GM13977 (cell line): ENCODE data around the gene OXGR1.
"Not testable (repeated sequence)": the region's sequence is repeated elsewhere in the genome, so short reads cannot be mapped to it uniquely, and the experiment has no call there.

Source experiments
- DNase-seq: peaks from one replicate; pipeline ENCODE4 v3.0.0; 2012; ENCODE audit warnings: low spot score
- in situ Hi-C: fragments of 300-500 bp; cut with MboI; formaldehyde crosslinking; loops from one replicate; pipeline ENCODE4 v1.12.0; 2022; ENCODE audit warnings: low sequenced_read_pairs, low pct_unique_long_range_greater_than_20kb, mixed read lengths, inconsistent platforms; ENCODE audit not compliant: unreplicated experiment
- TF ChIP-seq, protein P1 (sequence below): IDR thresholded peaks from 2 replicates; pipeline ENCODE4 v1.5.1; 2012; ENCODE audit warnings: mild to moderate bottlenecking, control low read depth; ENCODE audit not compliant: insufficient read depth; ENCODE audit errors: extremely low read depth, missing control alignments

OXGR1 gene

DNA sequence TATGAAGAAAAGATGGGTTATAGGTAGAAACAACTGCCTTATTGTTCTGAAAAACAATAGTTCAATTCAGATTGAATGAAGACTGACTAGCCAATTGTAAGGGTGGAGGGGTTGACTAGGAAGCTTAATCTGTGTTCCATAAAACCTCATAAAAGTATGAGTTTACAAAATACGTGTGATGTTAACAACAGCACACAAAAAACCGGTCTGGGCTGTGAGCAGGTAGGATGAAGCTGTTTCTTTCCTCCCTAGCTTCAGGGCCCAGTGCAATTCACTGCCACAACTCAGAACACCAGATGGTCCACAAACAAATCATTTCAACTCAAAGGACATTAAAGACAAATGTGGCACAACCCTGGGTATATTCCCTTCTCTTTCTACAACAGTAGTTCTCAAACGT, 3.2 kb downstream of the OXGR1 start:
- in situ Hi-C loops, result no loop called here

DNA sequence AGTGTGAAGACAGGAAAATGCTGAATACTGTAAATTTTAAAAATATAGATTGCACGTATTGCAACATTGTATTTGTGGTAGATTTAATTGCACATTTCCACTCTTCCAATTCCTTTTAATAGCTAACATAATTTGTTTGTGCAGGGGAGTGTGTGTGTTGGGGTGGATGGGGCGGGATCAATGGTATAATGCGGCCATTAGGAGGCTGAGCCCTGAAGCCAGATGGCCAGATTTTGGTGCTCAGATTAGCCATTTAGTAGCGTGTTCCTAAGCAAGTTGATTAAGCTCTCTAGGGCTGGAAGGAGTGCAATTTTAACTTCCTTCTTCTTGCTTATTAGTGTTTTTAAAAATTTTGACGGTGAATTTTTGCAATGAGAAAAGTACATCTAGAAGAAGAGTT, 5.8 kb downstream of the OXGR1 start:
- in situ Hi-C loops, result no loop called here
- TF ChIP-seq, protein P1, sequence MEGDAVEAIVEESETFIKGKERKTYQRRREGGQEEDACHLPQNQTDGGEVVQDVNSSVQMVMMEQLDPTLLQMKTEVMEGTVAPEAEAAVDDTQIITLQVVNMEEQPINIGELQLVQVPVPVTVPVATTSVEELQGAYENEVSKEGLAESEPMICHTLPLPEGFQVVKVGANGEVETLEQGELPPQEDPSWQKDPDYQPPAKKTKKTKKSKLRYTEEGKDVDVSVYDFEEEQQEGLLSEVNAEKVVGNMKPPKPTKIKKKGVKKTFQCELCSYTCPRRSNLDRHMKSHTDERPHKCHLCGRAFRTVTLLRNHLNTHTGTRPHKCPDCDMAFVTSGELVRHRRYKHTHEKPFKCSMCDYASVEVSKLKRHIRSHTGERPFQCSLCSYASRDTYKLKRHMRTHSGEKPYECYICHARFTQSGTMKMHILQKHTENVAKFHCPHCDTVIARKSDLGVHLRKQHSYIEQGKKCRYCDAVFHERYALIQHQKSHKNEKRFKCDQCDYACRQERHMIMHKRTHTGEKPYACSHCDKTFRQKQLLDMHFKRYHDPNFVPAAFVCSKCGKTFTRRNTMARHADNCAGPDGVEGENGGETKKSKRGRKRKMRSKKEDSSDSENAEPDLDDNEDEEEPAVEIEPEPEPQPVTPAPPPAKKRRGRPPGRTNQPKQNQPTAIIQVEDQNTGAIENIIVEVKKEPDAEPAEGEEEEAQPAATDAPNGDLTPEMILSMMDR, result no peak
- DNase-seq, result no peak

More for the DNA sequence above, 3.2 kb downstream of the OXGR1 start:
- DNase-seq, result no peak
- TF ChIP-seq, protein P1, result no peak

DNA sequence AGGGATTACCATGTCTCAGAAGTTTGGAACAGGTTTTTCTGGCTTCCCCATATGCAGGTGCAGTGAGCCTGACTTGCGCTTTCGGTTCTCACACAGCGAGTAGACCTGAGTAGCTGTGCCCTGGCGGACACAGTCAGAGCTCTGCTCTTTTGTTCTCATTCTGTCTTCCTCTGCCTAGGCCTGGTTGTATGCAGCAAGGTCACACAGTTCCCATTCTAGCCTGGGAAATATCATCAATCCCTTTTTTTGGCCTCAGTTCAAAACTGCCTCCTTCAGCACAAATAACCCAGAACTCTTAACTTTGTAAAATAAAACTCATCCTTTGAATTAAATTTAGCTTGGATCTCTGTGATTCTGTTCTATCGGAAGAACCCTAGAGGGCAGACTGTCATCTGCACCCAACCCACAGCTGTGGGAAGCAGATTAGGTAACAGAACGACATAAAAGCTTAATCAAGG, 10.2 kb downstream of the OXGR1 start:
- peak; percentile 77 for DNase-seq
- in situ Hi-C loops, result no loop called here
- TF ChIP-seq, protein P1, result no peak

DNA sequence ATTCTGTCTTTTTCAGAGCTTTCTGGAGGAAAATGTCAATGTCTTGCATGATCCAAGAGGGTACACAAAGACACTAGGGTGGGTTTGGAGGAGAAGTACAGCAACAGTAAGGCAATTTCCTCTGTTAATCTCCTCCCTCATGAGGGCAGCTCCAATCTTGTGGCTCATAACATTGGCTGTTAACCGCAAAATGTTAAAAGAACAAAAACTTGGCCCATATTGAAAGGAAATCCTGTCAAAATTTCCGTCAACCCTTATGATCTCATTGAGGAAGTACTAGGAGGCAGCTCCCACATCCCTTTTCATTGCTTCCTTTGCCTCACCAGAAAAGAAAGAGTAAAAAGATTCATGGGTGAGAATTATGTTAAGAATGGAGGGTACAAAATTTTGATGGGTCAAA, 11.6 kb downstream of the OXGR1 start:
- in situ Hi-C loops, result no loop called here
- TF ChIP-seq, protein P1, result no peak
- no peak for DNase-seq

DNA sequence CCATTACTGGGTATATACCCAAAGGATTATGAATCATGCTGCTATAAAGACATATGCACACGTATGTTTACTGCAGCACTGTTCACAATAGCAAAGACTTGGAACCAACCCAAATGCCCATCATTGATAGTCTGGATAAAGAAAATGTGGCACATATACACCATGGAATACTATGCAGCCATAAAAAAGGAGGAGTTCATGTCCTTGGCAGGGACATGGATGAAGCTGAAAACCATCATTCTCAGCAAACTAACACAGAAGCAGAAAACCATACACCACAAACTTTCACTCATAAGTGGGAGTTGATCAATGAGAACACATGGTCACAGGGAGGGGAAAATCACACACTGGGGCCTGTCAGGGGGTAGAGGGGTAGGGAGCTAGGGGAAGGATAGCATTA, 14.4 kb downstream of the OXGR1 start:
- in situ Hi-C loops, DNase-seq: not testable (repeated sequence)

DNA sequence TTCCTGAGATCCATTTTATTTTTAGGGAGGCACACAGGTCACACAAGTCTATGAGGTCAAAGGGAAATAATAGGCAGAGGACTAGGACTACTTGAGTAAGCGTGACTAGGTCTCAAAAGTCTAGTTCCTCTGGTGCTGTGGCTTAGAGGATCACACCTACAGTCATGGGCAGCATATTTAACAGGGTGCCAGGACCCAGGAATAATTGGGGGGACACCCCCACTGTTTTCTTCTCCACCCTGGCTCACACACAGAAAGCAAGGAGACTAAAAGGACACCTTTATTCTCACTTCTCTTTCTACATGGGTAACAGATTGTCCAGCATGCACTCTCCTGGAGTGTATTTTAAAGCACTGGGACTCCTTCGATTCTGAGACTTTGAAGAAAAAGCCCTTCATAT, 26.2 kb downstream of the OXGR1 start:
- no peak for DNase-seq
- in situ Hi-C loops, result no loop called here
- TF ChIP-seq, protein P1, result no peak

DNA sequence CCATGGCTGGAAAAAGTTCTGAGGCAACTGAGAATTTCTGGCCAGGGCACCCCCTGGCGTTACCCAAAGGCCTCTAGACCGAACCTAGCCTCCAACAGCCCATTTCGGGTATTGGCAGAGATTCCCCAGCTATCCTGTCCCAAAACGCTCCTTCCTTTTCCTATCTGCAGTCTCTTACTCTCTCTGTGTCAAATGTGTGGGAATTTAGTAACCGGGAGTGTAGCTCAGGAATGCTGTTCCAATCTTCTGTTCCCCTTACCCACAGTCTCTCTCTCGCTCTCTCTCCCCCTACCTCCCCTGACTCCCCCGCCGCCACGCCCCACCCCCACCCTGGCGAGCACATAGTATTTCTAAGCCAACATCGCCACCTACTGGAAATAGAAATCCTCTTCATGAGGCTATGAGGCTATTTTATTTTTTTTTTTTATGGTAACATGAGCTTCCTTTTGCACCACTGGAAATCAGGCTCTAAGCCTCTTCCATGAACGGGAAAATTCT, 27.0 kb downstream of the OXGR1 start:
- in situ Hi-C loops, result no loop called here
- TF ChIP-seq, protein P1, result no peak
- no peak for DNase-seq
